Stimulated activated CD8-positive, alpha-beta memory T cell treated with anti-CD3 and anti-CD28 coated beads, Interleukin-15, amount 100 ng/mL, for 1 hour (primary cell): Measurements from ENCODE around the gene SLC48A1.

ENCODE experiments used
- DNase-seq: peaks from one replicate; pipeline ENCODE4 v3.0.0-alpha.2; 2020; ENCODE audit warnings: low read depth

SLC48A1 gene

GRCh38 chr12:47824635-47825034 is 51.6 kb downstream of the SLC48A1 start:
- no peak for DNase-seq

DNA sequence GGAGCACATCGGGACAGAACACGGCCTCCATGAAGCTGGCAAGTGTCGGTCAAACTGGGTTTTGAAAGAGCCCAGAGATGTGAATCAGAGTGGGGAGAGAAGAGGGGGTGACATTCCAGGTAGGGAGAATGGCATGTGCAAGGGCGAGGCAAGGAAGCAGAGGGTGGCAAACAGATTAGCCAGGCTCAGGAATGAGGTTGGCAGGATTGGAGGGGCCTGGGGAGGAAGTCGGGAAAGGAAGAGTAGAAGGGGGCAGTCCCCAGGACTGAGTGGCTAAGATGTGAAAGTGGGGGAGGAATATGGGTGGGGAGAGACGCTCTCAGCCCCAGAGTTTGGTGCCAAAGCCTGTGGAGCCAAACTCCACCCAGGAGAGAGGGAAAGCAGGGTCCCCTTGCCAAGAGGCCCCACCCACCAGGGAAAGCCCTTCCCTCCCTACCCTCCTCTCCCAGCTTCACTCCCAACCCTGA is 52.2 kb downstream of the SLC48A1 start:
- DNase-seq: no peak

GRCh38 chr12:47828008-47828975 is 55.3 kb downstream of the SLC48A1 start:
- no peak for DNase-seq

- DNase-seq: no peak
Measured at GRCh38 chr12:47828976-47829482, 56.0 kb downstream of the SLC48A1 start.

DNA sequence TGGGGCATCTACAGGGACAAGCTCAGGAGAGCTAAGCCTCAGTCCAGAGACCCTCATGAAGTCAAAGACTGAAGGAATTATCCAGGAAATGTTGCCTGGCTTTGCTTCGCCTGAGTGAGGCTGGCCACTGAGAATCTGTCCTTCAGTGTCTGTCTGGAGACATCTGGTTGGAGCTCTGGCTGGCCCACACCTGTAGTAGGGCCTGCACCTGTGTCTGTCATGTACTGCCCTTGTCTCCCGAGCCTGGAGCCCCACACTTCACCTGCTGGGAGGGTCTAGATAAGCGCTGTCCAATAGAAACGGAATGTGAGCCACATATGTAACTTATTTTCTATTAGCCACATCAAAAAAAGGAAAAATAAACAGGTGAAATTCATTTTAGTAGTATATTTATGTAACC is 56.5 kb downstream of the SLC48A1 start:
- no peak for DNase-seq
